Measurements from ENCODE around the gene VAX1.
A peak's percentile ranks its signal among the peaks of the same experiment; 100 is the strongest.

VAX1 gene

GRCh38 chr10:117167789-117168674, 30.0 kb upstream of the VAX1 start:
- peak; percentile 60 to 68 for DNase-seq
- no peak for TF ChIP-seq POLR2A (IDR thresholded peaks at IDR 0.05; ENCODE audit: low read length)

GRCh38 chr10:117167346-117167788, 29.3 kb upstream of the VAX1 start:
- DNase-seq: no peak
- TF ChIP-seq POLR2A (IDR thresholded peaks at IDR 0.05; ENCODE audit: low read length): no peak
- no peak for TF ChIP-seq GATA1 (IDR thresholded peaks at IDR 0.05; ENCODE audit: low read depth, low read length)

GRCh38 chr10:117166418-117167345, 28.6 kb upstream of the VAX1 start:
- DNase-seq: no peak
- no peak for TF ChIP-seq POLR2A (IDR thresholded peaks at IDR 0.05; ENCODE audit: low read length)
- no peak for TF ChIP-seq GATA1 (IDR thresholded peaks at IDR 0.05; ENCODE audit: low read depth, low read length)

GRCh38 chr10:117165538-117166417, 27.7 kb upstream of the VAX1 start:
- DNase-seq: peak; percentile 29 to 36
- no peak for TF ChIP-seq GATA1 (IDR thresholded peaks at IDR 0.05; ENCODE audit: low read depth, low read length)
- TF ChIP-seq POLR2A (IDR thresholded peaks at IDR 0.05; ENCODE audit: low read length): no peak

GRCh38 chr10:117164592-117165537, 26.8 kb upstream of the VAX1 start:
- TF ChIP-seq GATA1 (IDR thresholded peaks at IDR 0.05; ENCODE audit: low read depth, low read length) (no peak), POLR2A (IDR thresholded peaks at IDR 0.05; ENCODE audit: low read length) (no peak)
- no peak for DNase-seq

GRCh38 chr10:117163954-117164548, 26.0 kb upstream of the VAX1 start:
- TF ChIP-seq POLR2A (IDR thresholded peaks at IDR 0.05; ENCODE audit: low read length) (no peak), GATA1 (IDR thresholded peaks at IDR 0.05; ENCODE audit: low read depth, low read length) (no peak)
- no peak for DNase-seq

GRCh38 chr10:117163061-117163953, 25.2 kb upstream of the VAX1 start:
- no peak for TF ChIP-seq GATA1 (IDR thresholded peaks at IDR 0.05; ENCODE audit: low read depth, low read length)
- TF ChIP-seq POLR2A (IDR thresholded peaks at IDR 0.05; ENCODE audit: low read length): no peak
- peak in 1 of 2 experiments; percentile 7 for DNase-seq

- DNase-seq: no peak
- no peak for TF ChIP-seq GATA1 (IDR thresholded peaks at IDR 0.05; ENCODE audit: low read depth, low read length)
- TF ChIP-seq POLR2A (IDR thresholded peaks at IDR 0.05; ENCODE audit: low read length): no peak
Measured at GRCh38 chr10:117162093-117163060, 24.3 kb upstream of the VAX1 start.

GRCh38 chr10:117161386-117162033, 23.4 kb upstream of the VAX1 start:
- TF ChIP-seq POLR2A (IDR thresholded peaks at IDR 0.05; ENCODE audit: low read length) (no peak), GATA1 (IDR thresholded peaks at IDR 0.05; ENCODE audit: low read depth, low read length) (no peak)
- no peak for DNase-seq

GRCh38 chr10:117160567-117160966, 22.5 kb upstream of the VAX1 start:
- DNase-seq: no peak
- TF ChIP-seq GATA1 (IDR thresholded peaks at IDR 0.05; ENCODE audit: low read depth, low read length) (no peak), POLR2A (IDR thresholded peaks at IDR 0.05; ENCODE audit: low read length) (no peak)
